ENCODE measurements around the gene PRRC2C. TPM values are rescaled to one million over a fixed set of nuclear protein-coding genes. Genes with fewer than 3 reads are reported as not detected.

PRRC2C gene
- total RNA-seq, 4 donors from 2014 or later = 96.1 to 181 (median 104) TPM

DNA sequence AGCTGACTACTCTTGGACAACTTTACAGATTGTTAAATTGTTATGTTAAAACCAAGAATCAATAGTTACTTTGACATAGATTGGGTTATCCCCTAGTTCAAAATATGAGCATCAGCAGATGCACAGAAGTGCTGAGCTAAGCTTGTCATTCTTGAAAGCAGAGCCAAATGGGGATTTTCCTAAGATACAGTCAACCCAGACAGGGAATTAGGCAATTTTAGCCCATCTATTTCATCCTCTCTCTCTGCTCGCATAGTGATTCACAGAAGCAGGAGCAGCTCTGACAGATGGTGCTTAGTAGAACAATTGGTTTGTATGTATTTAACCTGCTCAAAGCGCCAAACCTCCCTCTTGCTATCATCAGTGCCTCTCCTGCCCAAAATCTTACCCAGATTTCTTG, 27.9 kb upstream of the PRRC2C start:
- Histone ChIP-seq H3K4me1 (no peaks in the 10 kb centered on the region), H3K9me3 (no peaks in the 10 kb centered on the region), H3K27me3 (no peaks in the 10 kb centered on the region), H3K4me3 (no peak overlapping the region), H3K36me3 (no peaks in the 10 kb centered on the region), H3K27ac (no peak overlapping the region)
- DNase-seq (ENCODE audit: low spot score in 2 of 2) = no peak
- 47% methylated on average over 2 of the region's 2 CpGs for WGBS
- no peak for TF ChIP-seq POLR2A (IDR thresholded peaks at IDR 0.05)
- no peak for TF ChIP-seq POLR2AphosphoS5 (IDR thresholded peaks at IDR 0.05)
- no peak for TF ChIP-seq CTCF (IDR thresholded peaks at IDR 0.05)
- no peak for TF ChIP-seq EP300 (IDR thresholded peaks at IDR 0.05)

- Histone ChIP-seq H3K4me3 (no peak overlapping the region), H3K27me3 (no peaks in the 10 kb centered on the region), H3K9me3 (no peaks in the 10 kb centered on the region), H3K36me3 (no peaks in the 10 kb centered on the region), H3K4me1 (no peaks in the 10 kb centered on the region), H3K27ac (no peak overlapping the region)
- DNase-seq (ENCODE audit: low spot score in 2 of 2) = no peak
- 74% methylated on average over 4 of the region's 4 CpGs for WGBS
- TF ChIP-seq EP300 (IDR thresholded peaks at IDR 0.05) (no peak), POLR2A (IDR thresholded peaks at IDR 0.05) (no peak), POLR2AphosphoS5 (IDR thresholded peaks at IDR 0.05) (no peak), CTCF (IDR thresholded peaks at IDR 0.05) (no peak)
These were observed 25.2 kb upstream of the PRRC2C start for GRCh38 chr1:171460018-171460620.

DNA sequence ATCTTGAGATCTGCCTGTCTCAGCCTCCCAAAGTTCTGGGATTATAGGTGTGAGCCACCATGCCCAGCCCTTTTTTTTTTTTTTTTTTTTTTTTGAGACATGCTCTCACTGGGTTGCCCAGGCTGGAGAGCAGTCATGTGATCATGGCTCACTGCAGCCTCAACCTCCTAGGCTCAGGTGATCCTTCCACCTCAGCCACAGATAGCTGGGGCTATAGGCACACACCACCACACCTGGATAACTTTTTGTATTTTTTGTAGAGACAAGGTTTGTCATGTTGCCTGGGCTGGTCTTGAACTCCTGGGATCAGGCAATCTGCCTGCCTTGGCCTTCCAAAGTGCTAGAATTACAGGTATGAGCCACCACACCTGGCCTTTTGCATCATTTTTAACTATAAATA, 17.7 kb upstream of the PRRC2C start:
- no peaks in the 10 kb centered on the region for H3K27me3 ChIP-seq
- DNase-seq (ENCODE audit: low spot score in 2 of 2) = no peak
- H3K4me3 ChIP-seq = no peak overlapping the region
- no peak overlapping the region for H3K27ac ChIP-seq
- H3K36me3 ChIP-seq = no peaks in the 10 kb centered on the region
- TF ChIP-seq CTCF (IDR thresholded peaks at IDR 0.05) = no peak
- TF ChIP-seq POLR2AphosphoS5 (IDR thresholded peaks at IDR 0.05) = no peak
- TF ChIP-seq EP300 (IDR thresholded peaks at IDR 0.05) = no peak
- TF ChIP-seq POLR2A (IDR thresholded peaks at IDR 0.05) = no peak
- no peaks in the 10 kb centered on the region for H3K9me3 ChIP-seq
- H3K4me1 ChIP-seq = no peaks in the 10 kb centered on the region

DNA sequence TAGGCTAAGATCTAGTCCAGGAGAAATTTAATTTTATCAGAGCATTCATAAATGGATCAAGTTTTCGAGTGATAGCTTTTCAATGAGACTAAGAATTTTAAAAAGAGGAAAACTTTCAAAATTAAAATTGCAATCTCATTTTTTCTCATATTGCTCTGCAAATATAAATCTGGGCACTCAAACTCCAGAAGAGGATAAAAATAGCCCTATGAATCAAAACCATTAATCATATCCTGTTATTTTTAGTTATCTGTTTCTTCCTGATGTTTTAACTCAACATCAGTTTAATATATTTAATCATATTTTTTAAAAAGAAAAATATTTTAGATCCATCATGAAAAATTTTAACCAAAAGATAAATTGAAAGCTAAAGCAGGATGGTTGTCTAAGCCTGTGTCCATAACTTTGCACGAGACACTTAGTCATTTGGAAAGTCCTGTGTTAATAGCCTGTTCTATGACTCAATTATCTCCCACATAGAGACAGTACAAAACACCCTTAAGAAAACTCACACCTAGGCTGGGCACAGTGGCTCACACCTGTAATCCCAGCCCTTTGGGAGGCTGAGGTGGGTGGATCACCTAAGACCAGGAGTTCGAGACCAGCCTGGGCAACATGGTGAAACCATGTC, 17.1 kb upstream of the PRRC2C start:
- WGBS = 62% methylated on average over 3 of the region's 3 CpGs

GRCh38 chr1:171470726-171471125, 14.6 kb upstream of the PRRC2C start:
- 82% methylated on average over 1 of the region's 1 CpG for WGBS
- Histone ChIP-seq H3K27ac (no peak overlapping the region), H3K4me1 (no peaks in the 10 kb centered on the region), H3K9me3 (no peaks in the 10 kb centered on the region), H3K36me3 (no peaks in the 10 kb centered on the region), H3K27me3 (no peaks in the 10 kb centered on the region), H3K4me3 (no peak overlapping the region)
- DNase-seq (ENCODE audit: low spot score in 2 of 2) = no peak
- TF ChIP-seq POLR2AphosphoS5 (IDR thresholded peaks at IDR 0.05) (no peak), CTCF (IDR thresholded peaks at IDR 0.05) (no peak), EP300 (IDR thresholded peaks at IDR 0.05) (no peak), POLR2A (IDR thresholded peaks at IDR 0.05) (no peak)

More for the DNA sequence above, 17.1 kb upstream of the PRRC2C start:
- Histone ChIP-seq H3K36me3 (no peaks in the 10 kb centered on the region), H3K4me1 (no peaks in the 10 kb centered on the region), H3K9me3 (no peaks in the 10 kb centered on the region), H3K27ac (no peak overlapping the region), H3K27me3 (no peaks in the 10 kb centered on the region), H3K4me3 (no peak overlapping the region)
- TF ChIP-seq EP300 (IDR thresholded peaks at IDR 0.05) (no peak), CTCF (IDR thresholded peaks at IDR 0.05) (no peak)
- no peak for DNase-seq (ENCODE audit: low spot score in 2 of 2)
